Measurements from ENCODE around the gene TBRG1. TPM values are rescaled to one million over a fixed set of nuclear protein-coding genes. Genes with fewer than 3 reads are reported as not detected.

TBRG1 gene
- total RNA-seq, 4 donors from 2014 or later = 19.8 to 44.0 (median 30.3) TPM

- H3K36me3 ChIP-seq = peaks cover 0 to 13% (median 0%) of the 10 kb centered on the region in 4 donors
- H3K9me3 ChIP-seq = no peaks in the 10 kb centered on the region
- in situ Hi-C loops (cut with MboI; ENCODE audit: low pct_ligation_motif_present in 1 of 4, low pct_unique_long_range_greater_than_20kb in 1 of 4, low sequenced_read_pairs in 3 of 4) = no loop called here
- no peak for TF ChIP-seq POLR2A (IDR thresholded peaks at IDR 0.05)
- no peak for TF ChIP-seq EP300 (IDR thresholded peaks at IDR 0.05; ENCODE audit: low read depth)
- no peak for TF ChIP-seq CTCF (IDR thresholded peaks at IDR 0.05)
- H3K27me3 ChIP-seq = no peaks in the 10 kb centered on the region
- H3K27ac ChIP-seq = no peak overlapping the region
- intact Hi-C loops (cut with DNase I; ENCODE audit: low total_unique reads) = no loop called here
- H3K4me3 ChIP-seq = no peak overlapping the region
- 76 to 82% methylated on average over 5 to 6 of the region's 6 CpGs for WGBS, 2 donors (ENCODE audit: low coverage in 1 of 2)
- no peak for DNase-seq
- peaks cover 0 to 5% (median 2%) of the 10 kb centered on the region in 4 donors for H3K4me1 ChIP-seq
Observed at GRCh38 chr11:124648610-124649009, 25.9 kb downstream of the TBRG1 start.

GRCh38 chr11:124656774-124657630, 34.3 kb downstream of the TBRG1 start:
- Histone ChIP-seq H3K36me3 (peaks cover 0 to 16% (median 5%) of the 10 kb centered on the region in 4 donors), H3K9me3 (no peaks in the 10 kb centered on the region), H3K27ac (no peak overlapping the region), H3K27me3 (no peaks in the 10 kb centered on the region), H3K4me3 (no peak overlapping the region), H3K4me1 (no peaks in the 10 kb centered on the region)
- TF ChIP-seq CTCF (IDR thresholded peaks at IDR 0.05) = no peak
- TF ChIP-seq POLR2AphosphoS5 (IDR thresholded peaks at IDR 0.05) = no peak
- no peak for TF ChIP-seq POLR2A (IDR thresholded peaks at IDR 0.05)
- no peak for TF ChIP-seq EP300 (IDR thresholded peaks at IDR 0.05; ENCODE audit: low read depth)
- DNase-seq = no peak
- 85 to 88% methylated on average over 3 to 16 of the region's 16 CpGs for WGBS, 2 donors (ENCODE audit: low coverage in 1 of 2)
- intact Hi-C loops (cut with DNase I; ENCODE audit: low total_unique reads) = no loop called here
- in situ Hi-C loops (cut with MboI; ENCODE audit: low pct_ligation_motif_present in 1 of 4, low pct_unique_long_range_greater_than_20kb in 1 of 4, low sequenced_read_pairs in 3 of 4) = loop anchor here in 2 of 4 donors (25.0 kb wide), 2 partner anchors 105 to 180 kb away; partner anchors contain the start of genes ESAM (in 1 of the 2) and VSIG2 (in 1 of the 2)

GRCh38 chr11:124657904-124658303, 35.2 kb downstream of the TBRG1 start:
- TF ChIP-seq POLR2A (IDR thresholded peaks at IDR 0.05) (no peak), EP300 (IDR thresholded peaks at IDR 0.05; ENCODE audit: low read depth) (no peak), CTCF (IDR thresholded peaks at IDR 0.05) (no peak), POLR2AphosphoS5 (IDR thresholded peaks at IDR 0.05) (no peak)
- no peak overlapping the region for H3K4me3 ChIP-seq
- H3K9me3 ChIP-seq = no peaks in the 10 kb centered on the region
- intact Hi-C loops (cut with DNase I; ENCODE audit: low total_unique reads) (no loop called here), in situ Hi-C loops (cut with MboI; ENCODE audit: low pct_ligation_motif_present in 1 of 4, low pct_unique_long_range_greater_than_20kb in 1 of 4, low sequenced_read_pairs in 3 of 4) (loop anchor here in 2 of 4 donors (25.0 kb wide), 2 partner anchors 104 to 179 kb away; partner anchors contain the start of genes ESAM (in 1 of the 2) and VSIG2 (in 1 of the 2))
- no peaks in the 10 kb centered on the region for H3K4me1 ChIP-seq
- H3K36me3 ChIP-seq = peaks cover 0 to 16% (median 2%) of the 10 kb centered on the region in 4 donors
- no peaks in the 10 kb centered on the region for H3K27me3 ChIP-seq
- H3K27ac ChIP-seq = no peak overlapping the region
- WGBS, 2 donors (ENCODE audit: low coverage in 1 of 2) = 67 to 75% methylated on average over 3 to 5 of the region's 5 CpGs
- DNase-seq = no peak

GRCh38 chr11:124658501-124658900, 35.8 kb downstream of the TBRG1 start:
- no peak for TF ChIP-seq POLR2AphosphoS5 (IDR thresholded peaks at IDR 0.05)
- TF ChIP-seq EP300 (IDR thresholded peaks at IDR 0.05; ENCODE audit: low read depth) = no peak
- TF ChIP-seq CTCF (IDR thresholded peaks at IDR 0.05) = no peak
- TF ChIP-seq POLR2A (IDR thresholded peaks at IDR 0.05) = no peak
- intact Hi-C loops (cut with DNase I; ENCODE audit: low total_unique reads) = no loop called here
- H3K27me3 ChIP-seq = no peaks in the 10 kb centered on the region
- in situ Hi-C loops (cut with MboI; ENCODE audit: low pct_ligation_motif_present in 1 of 4, low pct_unique_long_range_greater_than_20kb in 1 of 4, low sequenced_read_pairs in 3 of 4) = loop anchor here in 2 of 4 donors (25.0 kb wide), 2 partner anchors 104 to 179 kb away; partner anchors contain the start of genes ESAM (in 1 of the 2) and VSIG2 (in 1 of the 2)
- WGBS, 2 donors (ENCODE audit: low coverage in 1 of 2) = 85 to 100% methylated on average over 2 to 3 of the region's 3 CpGs
- no peak for DNase-seq
- no peak overlapping the region for H3K4me3 ChIP-seq
- H3K9me3 ChIP-seq = no peaks in the 10 kb centered on the region
- H3K27ac ChIP-seq = no peak overlapping the region
- H3K4me1 ChIP-seq = no peaks in the 10 kb centered on the region
- peaks cover 0 to 16% (median 0%) of the 10 kb centered on the region in 4 donors for H3K36me3 ChIP-seq
